C4-2B (cell line): ENCODE data around the gene ADD1.

ENCODE experiments used
- H3K27ac ChIP-seq: fragments of 450-650 bp; 2 replicates; pipeline ENCODE4 v1.5.1; 2017
- CTCF ChIP-seq: fragments of 450-650 bp; conservative IDR thresholded peaks from 2 replicates; pipeline ENCODE4 v1.5.1; 2017; ENCODE audit warnings: mild to moderate bottlenecking
- ZFX ChIP-seq: fragments of 450-650 bp; IDR thresholded peaks from 2 replicates; pipeline ENCODE4 v1.6.1; 2017

The ADD1 gene

GRCh38 chr4:2850966-2851798 is 7.5 kb downstream of the ADD1 start:
- H3K27ac ChIP-seq: no peak overlapping the region
- TF ChIP-seq CTCF (no peak), ZFX (no peak)

- H3K27ac ChIP-seq: no peak overlapping the region
- TF ChIP-seq ZFX (no peak), CTCF (no peak)
These were observed 8.9 kb downstream of the ADD1 start for GRCh38 chr4:2852481-2852921.

- no peak for TF ChIP-seq CTCF
- no peak for TF ChIP-seq ZFX
- no peak overlapping the region for H3K27ac ChIP-seq
These were observed 11.9 kb downstream of the ADD1 start for GRCh38 chr4:2855584-2855983.

- no peak overlapping the region for H3K27ac ChIP-seq
- TF ChIP-seq CTCF: no peak
- TF ChIP-seq ZFX: no peak
These were observed 12.6 kb downstream of the ADD1 start for GRCh38 chr4:2856266-2856665.

GRCh38 chr4:2857349-2857927 is 13.8 kb downstream of the ADD1 start:
- TF ChIP-seq CTCF: no peak
- no peak for TF ChIP-seq ZFX
- H3K27ac ChIP-seq: no peak overlapping the region

- TF ChIP-seq ZFX (no peak), CTCF (no peak)
- H3K27ac ChIP-seq: no peak overlapping the region
These were observed 15.0 kb downstream of the ADD1 start for GRCh38 chr4:2858451-2859217.

- no peak for TF ChIP-seq CTCF
- TF ChIP-seq ZFX: no peak
- no peak overlapping the region for H3K27ac ChIP-seq
These were observed 15.9 kb downstream of the ADD1 start for GRCh38 chr4:2859514-2859913.
